ENCODE data around the gene ACACB. TPM values are rescaled to one million over a fixed set of nuclear protein-coding genes. Genes with fewer than 3 reads are reported as not detected.

Gene ACACB
- total RNA-seq, 1 donor = 3.9 TPM

DNA sequence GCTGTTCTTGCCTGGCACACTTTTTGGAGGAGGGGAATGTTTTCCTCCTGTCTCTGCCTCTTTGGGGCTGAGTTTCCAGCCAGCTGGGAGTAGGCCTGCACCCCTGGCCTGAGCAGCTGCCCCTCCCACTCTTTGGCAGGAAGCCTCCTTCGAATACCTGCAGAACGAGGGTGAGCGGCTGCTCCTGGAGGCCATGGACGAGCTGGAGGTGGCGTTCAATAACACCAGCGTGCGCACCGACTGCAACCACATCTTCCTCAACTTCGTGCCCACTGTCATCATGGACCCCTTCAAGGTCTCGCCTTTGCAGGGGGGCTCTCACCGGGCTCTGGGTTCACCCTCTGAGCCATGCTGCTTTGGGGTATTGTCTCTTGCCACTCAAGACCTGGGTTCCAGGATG, 123.3 kb downstream of the ACACB start:
- TF ChIP-seq, protein P1, sequence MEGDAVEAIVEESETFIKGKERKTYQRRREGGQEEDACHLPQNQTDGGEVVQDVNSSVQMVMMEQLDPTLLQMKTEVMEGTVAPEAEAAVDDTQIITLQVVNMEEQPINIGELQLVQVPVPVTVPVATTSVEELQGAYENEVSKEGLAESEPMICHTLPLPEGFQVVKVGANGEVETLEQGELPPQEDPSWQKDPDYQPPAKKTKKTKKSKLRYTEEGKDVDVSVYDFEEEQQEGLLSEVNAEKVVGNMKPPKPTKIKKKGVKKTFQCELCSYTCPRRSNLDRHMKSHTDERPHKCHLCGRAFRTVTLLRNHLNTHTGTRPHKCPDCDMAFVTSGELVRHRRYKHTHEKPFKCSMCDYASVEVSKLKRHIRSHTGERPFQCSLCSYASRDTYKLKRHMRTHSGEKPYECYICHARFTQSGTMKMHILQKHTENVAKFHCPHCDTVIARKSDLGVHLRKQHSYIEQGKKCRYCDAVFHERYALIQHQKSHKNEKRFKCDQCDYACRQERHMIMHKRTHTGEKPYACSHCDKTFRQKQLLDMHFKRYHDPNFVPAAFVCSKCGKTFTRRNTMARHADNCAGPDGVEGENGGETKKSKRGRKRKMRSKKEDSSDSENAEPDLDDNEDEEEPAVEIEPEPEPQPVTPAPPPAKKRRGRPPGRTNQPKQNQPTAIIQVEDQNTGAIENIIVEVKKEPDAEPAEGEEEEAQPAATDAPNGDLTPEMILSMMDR (IDR thresholded peaks at IDR 0.05; ENCODE audit: insufficient read depth, low read depth, low read length) = no peak
- no peak for DNase-seq (ENCODE audit: low read depth)
- H3K4me3 ChIP-seq (ENCODE audit: low read depth, low read length) = no peak overlapping the region

DNA sequence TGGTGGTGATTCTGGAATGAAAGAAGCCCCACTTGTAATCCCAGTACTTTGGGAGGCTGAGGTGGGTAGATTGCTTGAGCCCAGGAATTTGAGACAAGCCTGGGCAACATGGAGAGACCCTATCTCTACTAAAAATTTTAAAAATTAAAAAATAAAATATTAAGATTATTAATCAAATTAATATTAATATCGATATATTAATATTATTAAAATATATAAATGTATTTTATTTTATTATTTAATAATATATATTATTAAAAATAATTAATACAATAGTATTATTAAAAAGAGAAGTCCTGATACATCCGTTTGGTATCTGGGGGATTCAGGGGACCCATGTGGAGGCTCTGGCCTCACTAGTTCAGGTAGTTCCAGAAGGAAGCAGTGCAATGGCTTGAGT, 124.0 kb downstream of the ACACB start:
- no peak overlapping the region for H3K4me3 ChIP-seq (ENCODE audit: low read depth, low read length)
- TF ChIP-seq, protein P1 (IDR thresholded peaks at IDR 0.05; ENCODE audit: insufficient read depth, low read depth, low read length) = no peak
- DNase-seq (ENCODE audit: low read depth) = no peak

DNA sequence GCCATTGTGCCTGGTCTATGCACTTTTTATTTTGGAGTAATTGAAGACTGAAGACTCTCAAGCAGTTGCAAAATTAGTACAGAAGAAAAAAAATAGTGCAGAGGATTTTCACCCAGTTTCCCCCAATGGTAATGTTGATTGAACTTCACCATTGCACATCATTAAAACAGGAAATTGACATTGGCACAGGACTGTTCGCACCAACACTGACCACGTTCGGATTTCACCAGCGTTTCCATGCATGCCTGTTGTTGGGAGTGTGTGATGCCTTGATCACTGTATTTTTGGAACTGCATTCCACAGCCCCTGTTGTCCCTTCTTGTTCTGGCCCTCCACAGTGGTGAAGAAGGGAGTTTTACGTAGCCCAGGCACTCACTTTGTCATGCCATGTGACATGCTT, 125.5 kb downstream of the ACACB start:
- no peak for DNase-seq (ENCODE audit: low read depth)
- no peak overlapping the region for H3K4me3 ChIP-seq (ENCODE audit: low read depth, low read length)
- TF ChIP-seq, protein P1 (IDR thresholded peaks at IDR 0.05; ENCODE audit: insufficient read depth, low read depth, low read length) = no peak

GRCh38 chr12:109244073-109244472, 127.7 kb downstream of the ACACB start:
- TF ChIP-seq, protein P1 (IDR thresholded peaks at IDR 0.05; ENCODE audit: insufficient read depth, low read depth, low read length) = no peak
- H3K4me3 ChIP-seq (ENCODE audit: low read depth, low read length) = no peak overlapping the region
- DNase-seq (ENCODE audit: low read depth) = no peak

DNA sequence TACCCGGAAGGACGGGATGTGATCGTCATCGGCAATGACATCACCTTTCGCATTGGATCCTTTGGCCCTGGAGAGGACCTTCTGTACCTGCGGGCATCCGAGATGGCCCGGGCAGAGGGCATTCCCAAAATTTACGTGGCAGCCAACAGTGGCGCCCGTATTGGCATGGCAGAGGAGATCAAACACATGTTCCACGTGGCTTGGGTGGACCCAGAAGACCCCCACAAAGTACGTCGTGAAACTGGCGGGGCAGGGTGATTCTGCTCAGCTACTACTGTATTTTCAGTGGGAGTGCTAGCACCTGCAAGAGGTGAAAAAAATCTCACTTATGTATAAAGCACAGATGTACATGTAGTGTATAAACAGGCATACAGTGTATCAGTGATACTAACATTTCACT, 129.8 kb downstream of the ACACB start:
- TF ChIP-seq, protein P1 (IDR thresholded peaks at IDR 0.05; ENCODE audit: insufficient read depth, low read depth, low read length) = no peak
- no peak overlapping the region for H3K4me3 ChIP-seq (ENCODE audit: low read depth, low read length)
- no peak for DNase-seq (ENCODE audit: low read depth)

- no peak for DNase-seq (ENCODE audit: low read depth)
- no peak overlapping the region for H3K4me3 ChIP-seq (ENCODE audit: low read depth, low read length)
- TF ChIP-seq, protein P1 (IDR thresholded peaks at IDR 0.05; ENCODE audit: insufficient read depth, low read depth, low read length) = no peak
These were observed 131.7 kb downstream of the ACACB start for GRCh38 chr12:109247831-109248654.

- no peak for DNase-seq (ENCODE audit: low read depth)
- TF ChIP-seq, protein P1 (IDR thresholded peaks at IDR 0.05; ENCODE audit: insufficient read depth, low read depth, low read length) = no peak
- H3K4me3 ChIP-seq (ENCODE audit: low read depth, low read length) = no peak overlapping the region
These were observed 134.1 kb downstream of the ACACB start for GRCh38 chr12:109250523-109250922.
